ENCODE data around the gene PDE4D. TPM values are rescaled to one million over a fixed set of nuclear protein-coding genes. Genes with fewer than 3 reads are reported as not detected.

PDE4D gene
- total RNA-seq, 1 donor = 19.9 TPM

DNA sequence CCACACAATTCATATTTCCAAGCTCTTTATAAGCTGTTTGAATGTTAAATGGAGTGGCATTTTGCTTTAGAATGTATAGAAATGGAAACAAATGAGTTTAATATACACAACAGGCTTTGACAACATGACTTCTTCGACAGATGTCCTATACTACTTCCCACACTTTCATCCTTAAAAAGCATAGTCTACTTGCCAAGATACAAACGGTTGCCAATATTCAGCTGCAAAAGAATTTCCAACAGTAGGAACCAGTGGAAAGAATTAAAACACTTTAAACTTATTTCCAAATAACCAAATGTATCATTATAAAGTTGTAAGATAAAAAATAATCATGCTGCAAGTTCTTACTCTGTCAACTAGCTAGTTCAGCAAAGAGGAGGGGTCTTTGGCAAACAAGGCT, 456.4 kb downstream of the PDE4D start:
- Histone ChIP-seq H4K20me1 (ENCODE audit: insufficient read depth, low read length) (no peaks in the 10 kb centered on the region), H3K79me2 (ENCODE audit: insufficient read depth, low read length) (no peaks in the 10 kb centered on the region), H3K9me3 (ENCODE audit: low read depth, low read length) (no peaks in the 10 kb centered on the region), H3K4me2 (ENCODE audit: insufficient read depth, low read length) (no peak overlapping the region), H3K4me3 (ENCODE audit: insufficient read depth, low read length) (no peak overlapping the region), H3K36me3 (ENCODE audit: insufficient read depth, low read length) (no peaks in the 10 kb centered on the region), H3K27ac (ENCODE audit: low read depth, low read length) (no peak overlapping the region), H2AFZ (ENCODE audit: low read length) (no peak overlapping the region), H3K4me1 (ENCODE audit: insufficient read depth, low read length) (no peaks in the 10 kb centered on the region), H3K27me3 (ENCODE audit: insufficient read depth, low read length) (no peaks in the 10 kb centered on the region)
- TF ChIP-seq, protein P1, sequence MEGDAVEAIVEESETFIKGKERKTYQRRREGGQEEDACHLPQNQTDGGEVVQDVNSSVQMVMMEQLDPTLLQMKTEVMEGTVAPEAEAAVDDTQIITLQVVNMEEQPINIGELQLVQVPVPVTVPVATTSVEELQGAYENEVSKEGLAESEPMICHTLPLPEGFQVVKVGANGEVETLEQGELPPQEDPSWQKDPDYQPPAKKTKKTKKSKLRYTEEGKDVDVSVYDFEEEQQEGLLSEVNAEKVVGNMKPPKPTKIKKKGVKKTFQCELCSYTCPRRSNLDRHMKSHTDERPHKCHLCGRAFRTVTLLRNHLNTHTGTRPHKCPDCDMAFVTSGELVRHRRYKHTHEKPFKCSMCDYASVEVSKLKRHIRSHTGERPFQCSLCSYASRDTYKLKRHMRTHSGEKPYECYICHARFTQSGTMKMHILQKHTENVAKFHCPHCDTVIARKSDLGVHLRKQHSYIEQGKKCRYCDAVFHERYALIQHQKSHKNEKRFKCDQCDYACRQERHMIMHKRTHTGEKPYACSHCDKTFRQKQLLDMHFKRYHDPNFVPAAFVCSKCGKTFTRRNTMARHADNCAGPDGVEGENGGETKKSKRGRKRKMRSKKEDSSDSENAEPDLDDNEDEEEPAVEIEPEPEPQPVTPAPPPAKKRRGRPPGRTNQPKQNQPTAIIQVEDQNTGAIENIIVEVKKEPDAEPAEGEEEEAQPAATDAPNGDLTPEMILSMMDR (IDR thresholded peaks at IDR 0.05; ENCODE audit: extremely low read depth, low read depth, low read length) = no peak
- DNase-seq (ENCODE audit: insufficient read length, low spot score, missing footprints) = no peak

DNA sequence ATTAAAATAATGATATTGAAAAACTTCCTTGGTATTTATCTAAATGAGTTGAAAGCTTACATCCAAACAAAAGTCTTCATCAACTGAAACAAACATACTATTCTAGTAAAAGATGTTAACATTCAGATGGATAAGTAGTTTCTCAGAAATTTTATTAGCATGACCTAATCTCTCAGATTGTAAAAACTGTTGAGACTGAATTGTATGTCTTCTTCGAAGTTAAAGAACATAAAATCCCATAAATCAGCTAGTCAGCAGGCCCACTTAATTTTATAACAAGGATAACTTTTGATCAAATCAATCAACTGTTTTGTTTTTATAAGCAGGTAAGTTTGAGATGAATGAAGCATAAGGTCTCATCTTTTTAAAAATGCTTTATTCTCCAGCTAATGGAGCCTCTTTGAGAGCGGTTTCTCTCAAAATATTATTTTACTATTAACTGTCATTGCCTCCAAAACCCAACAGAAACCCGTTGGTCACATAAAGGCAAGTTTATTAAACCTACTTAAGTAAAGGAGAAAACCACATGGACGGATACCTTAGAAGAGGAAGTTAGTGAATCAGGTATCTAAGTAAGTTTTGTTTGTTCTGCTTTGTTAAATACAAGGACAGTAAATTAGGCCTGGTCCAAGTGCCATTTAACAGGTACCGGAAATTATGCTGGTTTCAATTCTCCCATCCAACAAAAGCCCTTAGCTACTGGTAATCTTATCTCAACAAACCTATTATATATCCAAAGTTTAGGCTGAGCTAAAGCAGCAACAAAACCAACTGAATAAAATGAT, 457.0 kb downstream of the PDE4D start:
- no peaks in the 10 kb centered on the region for H3K36me3 ChIP-seq (ENCODE audit: insufficient read depth, low read length)
- no peak overlapping the region for H2AFZ ChIP-seq (ENCODE audit: low read length)
- H3K4me2 ChIP-seq (ENCODE audit: insufficient read depth, low read length) = no peak overlapping the region
- no peaks in the 10 kb centered on the region for H3K9me3 ChIP-seq (ENCODE audit: low read depth, low read length)
- TF ChIP-seq, protein P1 (IDR thresholded peaks at IDR 0.05; ENCODE audit: extremely low read depth, low read depth, low read length) = no peak
- DNase-seq (ENCODE audit: insufficient read length, low spot score, missing footprints) = no peak
- H4K20me1 ChIP-seq (ENCODE audit: insufficient read depth, low read length) = no peaks in the 10 kb centered on the region
- no peaks in the 10 kb centered on the region for H3K4me1 ChIP-seq (ENCODE audit: insufficient read depth, low read length)
- H3K4me3 ChIP-seq (ENCODE audit: insufficient read depth, low read length) = no peak overlapping the region
- H3K27ac ChIP-seq (ENCODE audit: low read depth, low read length) = no peak overlapping the region
- no peaks in the 10 kb centered on the region for H3K79me2 ChIP-seq (ENCODE audit: insufficient read depth, low read length)
- no peaks in the 10 kb centered on the region for H3K27me3 ChIP-seq (ENCODE audit: insufficient read depth, low read length)

DNA sequence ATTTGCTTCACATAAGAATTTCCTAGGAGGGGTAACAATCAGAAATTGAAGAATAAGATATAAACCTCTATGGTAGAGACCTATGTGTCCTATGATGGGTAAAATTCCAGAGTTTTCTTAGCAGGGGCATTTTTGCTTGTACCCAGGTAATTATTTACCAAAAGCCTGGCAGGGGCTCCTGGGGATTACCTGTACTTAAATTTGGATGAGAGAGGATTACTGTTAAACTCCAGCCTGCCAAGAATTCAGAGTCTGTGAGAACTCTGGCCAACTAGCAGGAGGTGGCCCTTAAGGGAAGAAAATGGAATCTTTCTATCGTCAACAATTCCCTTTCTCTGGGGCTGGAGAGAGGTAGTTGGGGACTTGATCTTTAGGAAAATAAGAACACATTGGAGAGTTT, 460.4 kb downstream of the PDE4D start:
- Histone ChIP-seq H3K4me1 (ENCODE audit: insufficient read depth, low read length) (no peaks in the 10 kb centered on the region), H3K4me3 (ENCODE audit: insufficient read depth, low read length) (no peak overlapping the region), H4K20me1 (ENCODE audit: insufficient read depth, low read length) (no peaks in the 10 kb centered on the region), H2AFZ (ENCODE audit: low read length) (no peak overlapping the region), H3K36me3 (ENCODE audit: insufficient read depth, low read length) (no peaks in the 10 kb centered on the region), H3K27me3 (ENCODE audit: insufficient read depth, low read length) (no peaks in the 10 kb centered on the region), H3K27ac (ENCODE audit: low read depth, low read length) (no peak overlapping the region), H3K4me2 (ENCODE audit: insufficient read depth, low read length) (no peak overlapping the region), H3K79me2 (ENCODE audit: insufficient read depth, low read length) (no peaks in the 10 kb centered on the region), H3K9me3 (ENCODE audit: low read depth, low read length) (no peaks in the 10 kb centered on the region)
- TF ChIP-seq, protein P1 (IDR thresholded peaks at IDR 0.05; ENCODE audit: extremely low read depth, low read depth, low read length) = no peak
- DNase-seq (ENCODE audit: insufficient read length, low spot score, missing footprints) = no peak

DNA sequence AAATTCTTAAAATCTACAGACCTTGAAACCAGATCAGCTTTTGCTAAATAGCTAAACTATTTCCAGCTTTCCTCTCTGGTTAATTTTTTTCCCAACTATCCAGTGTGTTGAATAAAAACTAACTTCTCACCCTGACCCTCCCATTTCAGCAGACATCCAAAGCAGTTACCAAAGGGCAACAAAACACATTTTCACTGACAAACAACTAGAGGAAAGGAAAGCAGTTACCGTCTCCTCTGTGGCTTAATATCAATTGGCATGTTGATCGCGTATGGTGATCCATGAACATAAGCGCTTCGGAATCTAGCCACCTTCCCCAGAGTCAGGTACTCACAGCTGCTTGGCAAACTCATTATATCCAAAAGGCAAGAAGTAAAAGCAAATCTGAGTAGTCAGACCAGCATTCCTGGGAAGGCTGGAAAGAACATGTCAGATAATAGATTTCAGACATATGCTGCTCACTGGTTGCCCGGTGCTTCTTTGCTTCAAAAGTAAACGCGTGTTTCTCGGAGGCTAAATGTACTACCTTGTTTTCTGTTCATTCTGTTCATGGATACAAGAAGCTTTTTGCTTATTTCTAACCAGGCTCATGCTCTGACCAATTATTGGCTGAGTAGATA, 463.4 kb downstream of the PDE4D start:
- Histone ChIP-seq H3K79me2 (ENCODE audit: insufficient read depth, low read length) (no peaks in the 10 kb centered on the region), H3K4me2 (ENCODE audit: insufficient read depth, low read length) (no peak overlapping the region), H4K20me1 (ENCODE audit: insufficient read depth, low read length) (no peaks in the 10 kb centered on the region), H2AFZ (ENCODE audit: low read length) (no peak overlapping the region), H3K36me3 (ENCODE audit: insufficient read depth, low read length) (no peaks in the 10 kb centered on the region), H3K9me3 (ENCODE audit: low read depth, low read length) (no peaks in the 10 kb centered on the region), H3K27me3 (ENCODE audit: insufficient read depth, low read length) (no peaks in the 10 kb centered on the region), H3K27ac (ENCODE audit: low read depth, low read length) (no peak overlapping the region), H3K4me1 (ENCODE audit: insufficient read depth, low read length) (no peaks in the 10 kb centered on the region), H3K4me3 (ENCODE audit: insufficient read depth, low read length) (no peak overlapping the region)
- DNase-seq (ENCODE audit: insufficient read length, low spot score, missing footprints) = no peak
- TF ChIP-seq, protein P1 (IDR thresholded peaks at IDR 0.05; ENCODE audit: extremely low read depth, low read depth, low read length) = no peak

All from osteoblast (primary cell).